Activated CD4-positive, alpha-beta memory T cell treated with anti-CD3 and anti-CD28 coated beads for 36 hours (primary cell): ENCODE results near the gene DHRS4. TPM values are rescaled to one million over a fixed set of nuclear protein-coding genes. Genes with fewer than 3 reads are reported as not detected.

Experiments used
- CTCF ChIA-PET: fragments of 350-600 bp; sonication (Branson Sonifier 250); formaldehyde crosslinking; loops from one replicate; lab custom pipeline; 2021; ENCODE audit warnings: antibody characterized with exemption, inconsistent platforms; lab: Charles Lee
- POLR2A ChIA-PET: fragments of 350-600 bp; sonication (Branson Sonifier 250); formaldehyde crosslinking; loops from one replicate; lab custom pipeline; 2021; ENCODE audit warnings: antibody characterized with exemption; lab: Charles Lee
- DNase-seq: peaks from one replicate; pipeline ENCODE4 v3.0.0-alpha.2; 2020
- H3K27ac Mint-ChIP-seq: one replicate; pipeline ENCODE4 v1.8.0; 2021; ENCODE audit warnings: mixed read lengths
- H3K27me3 Mint-ChIP-seq: one replicate; pipeline ENCODE4 v1.8.0; 2021; ENCODE audit warnings: mixed read lengths
- H3K36me3 Mint-ChIP-seq: one replicate; pipeline ENCODE4 v1.8.0; 2021; ENCODE audit warnings: mixed read lengths
- H3K4me1 Mint-ChIP-seq: one replicate; pipeline ENCODE4 v1.8.0; 2021; ENCODE audit warnings: low read depth, mixed read lengths
- H3K4me3 Mint-ChIP-seq: one replicate; pipeline ENCODE4 v1.8.0; 2021; ENCODE audit warnings: mild to moderate bottlenecking, mixed read lengths
- H3K9me3 Mint-ChIP-seq: one replicate; pipeline ENCODE4 v1.8.0; 2021; ENCODE audit warnings: mixed read lengths
- intact Hi-C: fragments of 100-400 bp; cut with micrococcal nuclease; formaldehyde crosslinking; loops from one replicate; pipeline ENCODE4 v1.15.1; 2023
- total RNA-seq, 2 experiments: library from RNA; stranded (reverse); gene quantifications; one replicate each; pipeline ENCODE4 v1.2.3, GENCODE V29; 2021

Gene DHRS4
- total RNA-seq, 2 experiments from 2014 or later, result 25.7 to 27.0 TPM

- DNase-seq, result no peak
- Mint-ChIP-seq H3K36me3 (no peaks in the 10 kb centered on the region), H3K4me1 (no peaks in the 10 kb centered on the region), H3K27me3 (peaks cover 3% of the 10 kb centered on the region), H3K4me3 (no peak overlapping the region), H3K9me3 (no peaks in the 10 kb centered on the region), H3K27ac (no peak overlapping the region)
- ChIA-PET CTCF (interaction anchor here (0.6 to 3.1 kb wide), 14 partner anchors 11 to 341 kb away, joined by 3 to 38 read pairs (median 4); no protein-coding TSS in a partner anchor), POLR2A (no interaction called here)
- intact Hi-C loops, result loop anchor here (1.0 kb wide), 1 partner anchor 203 kb away; no protein-coding TSS in a partner anchor
Observed at GRCh38 chr14:23930742-23931141, 22.8 kb upstream of the DHRS4 start.

DNA sequence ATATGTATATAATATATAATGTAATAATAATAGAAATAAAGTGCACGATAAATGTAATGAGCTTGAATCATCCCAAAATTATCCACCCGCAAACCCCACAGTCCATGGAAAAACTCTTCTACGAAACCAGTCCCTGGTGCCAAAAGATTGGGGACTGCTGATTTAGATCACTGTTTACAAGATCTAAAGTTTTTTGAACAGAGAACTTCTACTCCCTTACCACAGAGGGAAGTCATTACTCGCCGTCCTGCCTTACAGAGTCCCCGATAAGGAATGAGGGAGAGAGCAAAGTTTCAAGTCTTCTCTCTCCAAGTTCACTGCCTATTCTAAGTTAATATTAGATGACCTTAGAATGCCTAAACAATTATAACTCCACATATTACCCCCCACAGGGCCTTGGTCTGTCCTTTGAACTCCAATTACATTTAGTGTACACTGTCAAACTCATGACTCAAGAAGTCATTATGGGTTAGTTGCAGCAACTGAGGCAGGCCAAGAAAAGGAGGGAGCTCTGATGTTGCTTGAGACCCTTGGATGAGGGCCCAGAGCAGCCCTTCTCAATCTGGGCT, 21.8 kb upstream of the DHRS4 start:
- CTCF ChIA-PET, result interaction anchor here (0.9 to 3.1 kb wide), 7 partner anchors 10 to 343 kb away, joined by 4 to 38 read pairs (median 12); no protein-coding TSS in a partner anchor
- intact Hi-C loops, result no loop called here
- Mint-ChIP-seq H3K4me3 (no peak overlapping the region), H3K36me3 (no peaks in the 10 kb centered on the region), H3K4me1 (no peaks in the 10 kb centered on the region), H3K27me3 (peaks cover 3% of the 10 kb centered on the region), H3K9me3 (no peaks in the 10 kb centered on the region), H3K27ac (no peak overlapping the region)
- POLR2A ChIA-PET, result no interaction called here
- DNase-seq, result no peak

DNA sequence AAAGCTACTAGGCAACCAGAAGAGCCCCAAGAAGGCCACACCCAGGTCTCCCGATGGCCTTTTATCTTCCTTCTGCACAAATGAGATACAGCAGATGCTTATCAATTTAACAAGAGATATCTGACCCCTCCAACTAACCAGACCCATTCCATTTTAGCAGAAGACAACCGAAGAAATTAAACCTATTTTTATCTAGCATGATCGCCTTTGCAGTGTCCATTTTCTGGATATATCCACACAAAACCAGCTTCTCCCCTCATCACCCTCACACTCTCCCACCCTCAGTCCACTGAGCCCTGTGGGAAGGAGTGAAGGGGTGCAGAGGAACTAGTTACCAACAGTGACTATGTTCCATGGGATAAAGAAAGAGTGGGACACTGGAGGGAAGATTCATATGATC, 20.9 kb upstream of the DHRS4 start:
- no peak for DNase-seq
- Mint-ChIP-seq H3K36me3 (no peaks in the 10 kb centered on the region), H3K4me3 (no peak overlapping the region), H3K27me3 (peaks cover 3% of the 10 kb centered on the region), H3K9me3 (no peaks in the 10 kb centered on the region), H3K4me1 (no peaks in the 10 kb centered on the region), H3K27ac (no peak overlapping the region)
- POLR2A ChIA-PET, result no interaction called here
- CTCF ChIA-PET, result interaction anchor here (0.5 to 2.4 kb wide), 4 partner anchors 24 to 344 kb away, joined by 3 to 12 read pairs (median 7); no protein-coding TSS in a partner anchor
- intact Hi-C loops, result no loop called here

DNA sequence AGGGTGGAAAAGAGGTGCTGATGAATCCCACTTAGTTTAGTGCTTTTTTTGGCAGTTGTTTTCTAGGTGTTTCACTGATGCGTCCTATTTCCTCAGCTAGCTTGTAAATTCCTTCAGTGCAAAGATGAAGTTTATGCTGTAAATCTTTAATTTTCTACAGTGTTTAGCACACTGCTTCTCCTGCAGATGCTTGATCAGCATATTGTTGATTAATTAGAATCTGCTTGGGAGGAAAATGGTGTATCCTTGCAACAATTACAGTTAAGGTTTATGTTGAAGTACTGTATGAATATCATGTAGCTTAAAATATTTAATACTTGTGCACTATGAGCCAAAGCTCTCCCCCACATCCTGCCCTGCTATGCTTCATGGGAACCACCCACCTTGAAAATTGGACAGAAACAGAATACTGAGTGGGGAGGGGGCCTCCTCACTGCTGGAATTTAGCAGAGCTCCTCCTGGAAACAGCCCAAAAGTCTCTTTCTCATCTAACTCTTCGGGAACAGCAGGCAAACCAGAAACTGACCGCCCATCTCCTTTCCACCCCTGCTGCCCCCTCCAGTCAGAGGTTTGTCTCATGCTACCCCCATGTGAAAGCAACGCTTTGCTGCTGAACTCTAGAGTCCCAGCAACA, 20.3 kb upstream of the DHRS4 start:
- Mint-ChIP-seq H3K27ac (no peak overlapping the region), H3K4me3 (no peak overlapping the region), H3K9me3 (no peaks in the 10 kb centered on the region), H3K4me1 (no peaks in the 10 kb centered on the region), H3K27me3 (peaks cover 3% of the 10 kb centered on the region), H3K36me3 (no peaks in the 10 kb centered on the region)
- ChIA-PET POLR2A (no interaction called here), CTCF (interaction anchor here (0.5 to 2.4 kb wide), 4 partner anchors 25 to 345 kb away, joined by 3 to 12 read pairs (median 7); no protein-coding TSS in a partner anchor)
- intact Hi-C loops, result no loop called here
- DNase-seq, result no peak

- DNase-seq, result no peak
- ChIA-PET CTCF (interaction anchor here (2.3 to 2.4 kb wide), 2 partner anchors 302 to 345 kb away, joined by 8 to 12 read pairs; no protein-coding TSS in a partner anchor), POLR2A (no interaction called here)
- H3K9me3 Mint-ChIP-seq, result no peaks in the 10 kb centered on the region
- H3K36me3 Mint-ChIP-seq, result no peaks in the 10 kb centered on the region
- intact Hi-C loops, result no loop called here
- H3K4me1 Mint-ChIP-seq, result no peaks in the 10 kb centered on the region
- no peak overlapping the region for H3K27ac Mint-ChIP-seq
- H3K27me3 Mint-ChIP-seq, result peaks cover 3% of the 10 kb centered on the region
- H3K4me3 Mint-ChIP-seq, result no peak overlapping the region
Observed at GRCh38 chr14:23933742-23934128, 19.8 kb upstream of the DHRS4 start.

- Mint-ChIP-seq H3K27ac (no peak overlapping the region), H3K27me3 (no peaks in the 10 kb centered on the region), H3K36me3 (peaks cover 3% of the 10 kb centered on the region), H3K4me3 (no peak overlapping the region), H3K9me3 (no peaks in the 10 kb centered on the region), H3K4me1 (no peaks in the 10 kb centered on the region)
- intact Hi-C loops, result no loop called here
- DNase-seq, result no peak
- ChIA-PET POLR2A (no interaction called here), CTCF (no interaction called here)
Observed at GRCh38 chr14:23935158-23935557, 18.4 kb upstream of the DHRS4 start.

GRCh38 chr14:23936084-23936829, 17.3 kb upstream of the DHRS4 start:
- Mint-ChIP-seq H3K27ac (no peak overlapping the region), H3K4me1 (no peaks in the 10 kb centered on the region), H3K27me3 (no peaks in the 10 kb centered on the region), H3K9me3 (no peaks in the 10 kb centered on the region), H3K4me3 (no peak overlapping the region), H3K36me3 (peaks cover 5% of the 10 kb centered on the region)
- intact Hi-C loops, result no loop called here
- POLR2A ChIA-PET, result no interaction called here
- CTCF ChIA-PET, result interaction anchor here (1.6 kb wide), 1 partner anchor 304 kb away, joined by 5 read pairs; no protein-coding TSS in a partner anchor
- DNase-seq, result no peak

DNA sequence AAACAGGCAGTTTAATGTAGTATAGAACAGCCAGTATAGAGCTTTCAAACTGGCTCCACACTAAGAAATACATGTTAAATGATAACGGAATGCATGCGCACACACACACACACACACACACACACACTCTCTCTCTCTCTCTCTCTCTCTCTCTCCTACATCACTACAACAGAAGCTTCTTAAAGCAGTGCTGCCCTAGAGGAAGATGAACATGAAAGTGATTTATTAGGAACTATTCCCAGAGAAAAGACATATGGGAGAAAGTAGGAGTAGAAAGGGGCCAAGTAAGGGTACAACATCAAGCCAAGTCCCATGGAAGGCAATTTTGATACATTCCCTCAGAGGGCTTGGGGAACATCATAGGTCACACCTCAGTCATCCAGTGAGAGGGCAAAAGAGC, 16.4 kb upstream of the DHRS4 start:
- Mint-ChIP-seq H3K4me1 (no peaks in the 10 kb centered on the region), H3K27me3 (no peaks in the 10 kb centered on the region), H3K4me3 (no peak overlapping the region), H3K36me3 (peaks cover 5% of the 10 kb centered on the region), H3K9me3 (no peaks in the 10 kb centered on the region), H3K27ac (no peak overlapping the region)
- ChIA-PET POLR2A (no interaction called here), CTCF (interaction anchor here (0.6 to 1.6 kb wide), 2 partner anchors 18 to 305 kb away, joined by 3 to 5 read pairs; no protein-coding TSS in a partner anchor)
- intact Hi-C loops, result no loop called here
- no peak for DNase-seq

GRCh38 chr14:23938823-23939222, 14.7 kb upstream of the DHRS4 start:
- Mint-ChIP-seq H3K4me1 (no peaks in the 10 kb centered on the region), H3K27me3 (no peaks in the 10 kb centered on the region), H3K9me3 (no peaks in the 10 kb centered on the region), H3K27ac (no peak overlapping the region), H3K36me3 (peaks cover 5% of the 10 kb centered on the region), H3K4me3 (no peak overlapping the region)
- intact Hi-C loops, result no loop called here
- ChIA-PET CTCF (no interaction called here), POLR2A (no interaction called here)
- DNase-seq, result no peak

DNA sequence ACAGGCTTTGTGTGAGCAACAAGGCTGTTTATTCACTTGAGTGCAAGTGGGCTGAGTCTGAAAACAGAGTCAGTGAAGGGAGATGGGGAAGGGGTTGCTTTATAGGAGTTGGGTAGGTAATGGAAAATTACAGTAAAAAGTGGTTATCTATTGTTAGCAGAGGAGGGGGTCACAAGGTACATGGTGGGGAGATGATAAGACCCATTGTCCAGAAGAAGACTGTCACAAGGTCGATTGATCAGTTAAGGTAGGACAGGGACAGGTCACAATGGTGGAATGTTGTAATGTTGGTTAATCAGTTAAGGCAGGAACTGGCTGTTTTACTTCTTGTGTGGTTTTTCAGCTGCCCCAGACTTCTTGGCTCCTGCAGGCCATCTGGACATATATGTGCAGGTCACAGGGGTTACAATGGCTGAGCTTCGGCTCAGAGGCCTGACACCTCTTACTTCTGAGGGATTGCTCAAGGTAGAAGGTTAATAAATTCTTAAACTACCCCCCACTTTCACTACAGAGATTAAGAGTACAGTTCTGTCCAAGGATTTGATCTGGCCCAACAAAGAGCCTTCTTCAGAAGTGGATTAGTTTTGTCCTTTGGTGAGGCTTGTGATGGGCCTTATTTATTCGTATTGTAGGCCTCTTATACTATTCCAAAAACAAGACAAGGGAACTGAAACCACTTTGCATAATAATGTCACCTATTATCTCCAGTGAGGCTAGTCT, 13.8 kb upstream of the DHRS4 start:
- POLR2A ChIA-PET, result no interaction called here
- H3K9me3 Mint-ChIP-seq, result no peaks in the 10 kb centered on the region
- H3K27me3 Mint-ChIP-seq, result no peaks in the 10 kb centered on the region
- CTCF ChIA-PET, result no interaction called here
- intact Hi-C loops, result no loop called here
- no peak overlapping the region for H3K4me3 Mint-ChIP-seq
- DNase-seq, result no peak
- H3K27ac Mint-ChIP-seq, result no peak overlapping the region
- H3K4me1 Mint-ChIP-seq, result no peaks in the 10 kb centered on the region
- peaks cover 5% of the 10 kb centered on the region for H3K36me3 Mint-ChIP-seq

- intact Hi-C loops, result no loop called here
- ChIA-PET POLR2A (no interaction called here), CTCF (interaction anchor here (0.8 to 2.1 kb wide), 2 partner anchors 11 to 311 kb away, joined by 3 to 8 read pairs; no protein-coding TSS in a partner anchor)
- no peak overlapping the region for H3K27ac Mint-ChIP-seq
- peaks cover 5% of the 10 kb centered on the region for H3K36me3 Mint-ChIP-seq
- no peaks in the 10 kb centered on the region for H3K4me1 Mint-ChIP-seq
- no peak for DNase-seq
- H3K27me3 Mint-ChIP-seq, result no peaks in the 10 kb centered on the region
- no peak overlapping the region for H3K4me3 Mint-ChIP-seq
- no peaks in the 10 kb centered on the region for H3K9me3 Mint-ChIP-seq
Observed at GRCh38 chr14:23941230-23941629, 12.3 kb upstream of the DHRS4 start.
